Mucosa of descending colon (tissue), 3 donors: Measurements from ENCODE around the gene NRL. TPM values are rescaled to one million over a fixed set of nuclear protein-coding genes. Genes with fewer than 3 reads are reported as not detected.

Experiments used
- ATAC-seq: fragments of 200-7000 bp; cut with Tn5 transposase; one replicate; pipeline ENCODE4 v1.9.1; 2020; ENCODE audit warnings: mild to moderate bottlenecking, moderate library complexity
- DNase-seq, 3 donors: peaks; one replicate each; pipeline ENCODE4 v3.0.0-alpha.2; 2020
- H3K36me3 ChIP-seq: fragments of 200-600 bp; one replicate; pipeline ENCODE4 v1.8.0; 2021; ENCODE audit warnings: low read depth, mild to moderate bottlenecking
- H3K4me1 ChIP-seq: fragments of 200-600 bp; one replicate; pipeline ENCODE4 v1.8.0; 2021; ENCODE audit warnings: low read depth, mild to moderate bottlenecking
- H3K4me3 ChIP-seq: fragments of 200-600 bp; one replicate; pipeline ENCODE4 v1.8.0; 2021; ENCODE audit warnings: mild to moderate bottlenecking
- H3K9me3 ChIP-seq: fragments of 200-600 bp; one replicate; pipeline ENCODE4 v1.8.0; 2021; ENCODE audit warnings: mild to moderate bottlenecking
- intact Hi-C, 2 donors: fragments of 100-400 bp; cut with DNase I in 1 of 2; cut with micrococcal nuclease in 1 of 2; formaldehyde crosslinking; loops; one replicate each; pipeline versions ENCODE4 v1.11.0 to v1.11.1; 2022; cut with DNase I, micrococcal nuclease
- total RNA-seq, 3 donors: library from RNA; stranded (reverse); fragmentation: NEBNext Ultra II Directional in 2 of 3; extraction: Animal tissue kit (Norgen Biotek cat#: 25700) in 2 of 3; gene quantifications; one replicate each; pipeline versions ENCODE4 v1.2.1 to v1.2.4, GENCODE V29; 2021 to 2023
- TF ChIP-seq, protein P1 (sequence below): fragments of 200-600 bp; IDR thresholded peaks from one replicate; pipeline ENCODE4 v1.8.0; 2022; ENCODE audit warnings: antibody characterized with exemption, mild to moderate bottlenecking
- donor health status: DM: no; HTN: no; CAD: no; lungs with moderate emphysema.
- donor health status: DM: no; HTN: no; CAD: no.
- donor health status: DM: no; HTN: yes; CAD: no.

NRL gene
- total RNA-seq, 3 donors from 2014 or later: 2.3 to 4.5 (median 2.8) TPM

GRCh38 chr14:24095271-24096068 lies 19.3 kb downstream of the NRL start:
- DNase-seq: peak; percentile 91 to 94 (median 91)
- H3K4me3 ChIP-seq: peak overlapping the region; percentile 83
- H3K9me3 ChIP-seq: no peaks in the 10 kb centered on the region
- TF ChIP-seq, protein P1, sequence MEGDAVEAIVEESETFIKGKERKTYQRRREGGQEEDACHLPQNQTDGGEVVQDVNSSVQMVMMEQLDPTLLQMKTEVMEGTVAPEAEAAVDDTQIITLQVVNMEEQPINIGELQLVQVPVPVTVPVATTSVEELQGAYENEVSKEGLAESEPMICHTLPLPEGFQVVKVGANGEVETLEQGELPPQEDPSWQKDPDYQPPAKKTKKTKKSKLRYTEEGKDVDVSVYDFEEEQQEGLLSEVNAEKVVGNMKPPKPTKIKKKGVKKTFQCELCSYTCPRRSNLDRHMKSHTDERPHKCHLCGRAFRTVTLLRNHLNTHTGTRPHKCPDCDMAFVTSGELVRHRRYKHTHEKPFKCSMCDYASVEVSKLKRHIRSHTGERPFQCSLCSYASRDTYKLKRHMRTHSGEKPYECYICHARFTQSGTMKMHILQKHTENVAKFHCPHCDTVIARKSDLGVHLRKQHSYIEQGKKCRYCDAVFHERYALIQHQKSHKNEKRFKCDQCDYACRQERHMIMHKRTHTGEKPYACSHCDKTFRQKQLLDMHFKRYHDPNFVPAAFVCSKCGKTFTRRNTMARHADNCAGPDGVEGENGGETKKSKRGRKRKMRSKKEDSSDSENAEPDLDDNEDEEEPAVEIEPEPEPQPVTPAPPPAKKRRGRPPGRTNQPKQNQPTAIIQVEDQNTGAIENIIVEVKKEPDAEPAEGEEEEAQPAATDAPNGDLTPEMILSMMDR: no peak
- H3K36me3 ChIP-seq: no peaks in the 10 kb centered on the region
- H3K4me1 ChIP-seq: peaks cover 28% of the 10 kb centered on the region
- ATAC-seq: peak; percentile 60
- intact Hi-C loops: no loop called here

DNA sequence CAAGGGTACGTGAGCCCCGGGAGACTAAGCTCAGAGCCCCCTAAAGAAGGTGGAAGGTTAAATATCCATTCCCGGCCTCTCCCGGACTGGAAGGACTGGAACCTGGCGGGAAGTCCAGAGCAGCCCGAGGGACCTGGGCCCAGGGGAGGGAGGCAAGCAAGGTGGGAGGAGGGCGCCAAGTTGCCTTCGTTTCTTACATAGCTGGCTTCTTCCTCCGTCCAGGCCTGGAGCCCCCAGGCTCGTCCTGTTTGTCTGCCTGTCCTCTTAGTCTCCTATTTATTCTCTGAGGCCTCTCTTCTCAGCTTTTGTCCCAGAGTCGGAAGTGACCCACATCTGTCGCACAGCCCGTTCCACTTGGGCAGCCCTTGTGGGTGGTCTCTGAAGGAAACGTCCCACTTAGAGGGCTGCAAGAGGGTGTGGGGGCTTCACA lies 19.9 kb downstream of the NRL start:
- Histone ChIP-seq H3K9me3 (no peaks in the 10 kb centered on the region), H3K36me3 (no peaks in the 10 kb centered on the region), H3K4me1 (peaks cover 31% of the 10 kb centered on the region), H3K4me3 (peak overlapping the region; percentile 83)
- TF ChIP-seq, protein P1: no peak
- intact Hi-C loops: no loop called here
- peak; percentile 0 for ATAC-seq
- peak in 1 of 3 donors; percentile 40 for DNase-seq

- no peaks in the 10 kb centered on the region for H3K9me3 ChIP-seq
- TF ChIP-seq, protein P1: no peak
- peak within 1 kb of the TSS; percentile 83 for H3K4me3 ChIP-seq
- DNase-seq: peak; percentile 91 to 97 (median 96)
- intact Hi-C loops: no loop called here
- H3K4me1 ChIP-seq: peaks cover 31% of the 10 kb centered on the region
- ATAC-seq: peak; percentile 86
- no peaks in the 10 kb centered on the region for H3K36me3 ChIP-seq
These were observed 20.6 kb downstream of the NRL start, which contains the start of gene PCK2 for GRCh38 chr14:24093901-24094840. TSS of gene PCK2 (plus strand) at chr14:24094311. CDS start at chr14:24094406, 95 bp downstream.

DNA sequence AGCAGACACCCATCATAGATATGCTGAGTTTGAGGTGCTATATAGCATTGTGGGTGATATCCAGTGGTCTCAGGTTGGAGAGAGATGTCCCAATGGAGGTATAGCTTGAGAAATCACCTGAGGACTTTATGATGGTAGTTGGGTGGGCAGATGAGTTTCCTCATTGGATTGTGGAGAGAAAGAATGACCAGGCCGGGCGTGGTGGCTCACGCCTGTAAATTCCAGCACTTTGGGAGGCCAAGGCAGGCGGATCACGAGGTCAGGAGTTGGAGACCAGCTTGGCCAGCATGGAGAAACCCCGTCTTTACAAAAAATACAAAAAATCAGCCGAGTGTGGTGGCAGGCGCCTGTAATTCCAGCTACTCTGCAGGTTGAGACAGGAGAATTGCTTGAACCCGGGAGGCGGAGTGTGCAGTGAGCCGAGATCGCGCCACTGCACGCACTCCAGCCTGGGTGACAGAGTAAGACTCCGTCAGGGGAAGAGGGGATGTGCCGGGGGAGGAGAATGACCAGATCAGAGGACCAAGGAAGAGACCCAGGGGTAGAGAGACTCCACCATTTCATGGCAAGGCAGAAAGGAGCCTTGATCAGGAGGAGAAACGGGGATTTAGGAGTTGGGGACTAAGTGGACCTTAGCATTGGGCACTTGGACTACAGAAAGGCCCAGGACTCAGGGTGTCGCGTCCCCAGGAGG lies 21.4 kb downstream of the NRL start:
- ATAC-seq: no peak
- no peaks in the 10 kb centered on the region for H3K9me3 ChIP-seq
- H3K36me3 ChIP-seq: no peaks in the 10 kb centered on the region
- peak in 2 of 3 donors; percentile 37 to 52 for DNase-seq
- H3K4me1 ChIP-seq: peaks cover 31% of the 10 kb centered on the region
- TF ChIP-seq, protein P1: no peak
- intact Hi-C loops: no loop called here
- H3K4me3 ChIP-seq: no peak overlapping the region

DNA sequence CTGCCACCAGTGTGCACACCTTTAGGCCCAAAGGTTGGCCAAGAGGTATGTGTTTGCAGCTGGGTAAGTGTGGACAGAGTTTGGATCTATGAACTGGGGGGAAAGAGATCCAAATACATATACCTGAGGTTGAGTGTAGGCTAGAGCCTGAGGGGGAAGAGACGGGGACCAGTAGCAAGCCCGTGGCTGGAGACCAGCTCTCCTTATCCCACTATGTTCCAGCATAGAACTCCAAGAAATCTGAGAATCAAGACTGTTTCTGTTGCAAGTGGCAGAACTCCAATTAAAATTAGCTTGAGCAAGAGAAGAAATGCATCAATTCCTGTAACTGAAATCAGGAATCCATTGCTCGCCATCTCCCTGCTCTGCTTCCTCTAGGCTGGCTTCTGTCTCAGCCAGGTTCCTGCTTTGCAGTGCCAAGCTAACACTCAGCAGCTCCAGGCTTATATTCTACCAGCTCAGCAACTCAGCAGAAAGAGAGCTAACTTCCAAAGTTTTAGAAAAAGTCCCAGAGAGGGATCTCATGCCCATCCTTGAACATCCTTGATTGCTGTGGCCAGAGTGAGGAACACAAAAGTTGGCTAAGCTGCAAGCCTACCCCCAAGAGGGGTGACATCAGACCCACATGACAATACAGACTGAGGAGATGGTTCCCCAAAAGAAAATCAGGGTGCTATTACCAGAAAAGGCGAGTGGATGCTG lies 22.1 kb downstream of the NRL start:
- DNase-seq (no peak), ATAC-seq (no peak)
- TF ChIP-seq, protein P1: no peak
- Histone ChIP-seq H3K4me3 (no peak overlapping the region), H3K36me3 (no peaks in the 10 kb centered on the region), H3K4me1 (peaks cover 31% of the 10 kb centered on the region), H3K9me3 (no peaks in the 10 kb centered on the region)
- intact Hi-C loops: no loop called here
